ENCODE measurements around the gene FLVCR2.

GRCh38 chr14:75562089-75562488 lies 16.3 kb upstream of the FLVCR2 start:
- TF ChIP-seq CTBP1 (IDR thresholded peaks at IDR 0.05; ENCODE audit: borderline replicate concordance) (no peak), ARNT (IDR thresholded peaks at IDR 0.05) (no peak), SUZ12 (IDR thresholded peaks at IDR 0.05) (no peak), HDGF (IDR thresholded peaks at IDR 0.05; ENCODE audit: borderline replicate concordance) (no peak), ZNF384 (IDR thresholded peaks at IDR 0.05) (no peak), TARDBP (IDR thresholded peaks at IDR 0.05) (no peak), BHLHE40 (IDR thresholded peaks at IDR 0.05; ENCODE audit: borderline replicate concordance) (no peak)

All from HEK293T (cell line).